ENCODE results near the gene PRDM16.

The PRDM16 gene

GRCh38 chr1:3070644-3071564 is 1.9 kb downstream of the PRDM16 start:
- DNase-seq: no peak

DNA sequence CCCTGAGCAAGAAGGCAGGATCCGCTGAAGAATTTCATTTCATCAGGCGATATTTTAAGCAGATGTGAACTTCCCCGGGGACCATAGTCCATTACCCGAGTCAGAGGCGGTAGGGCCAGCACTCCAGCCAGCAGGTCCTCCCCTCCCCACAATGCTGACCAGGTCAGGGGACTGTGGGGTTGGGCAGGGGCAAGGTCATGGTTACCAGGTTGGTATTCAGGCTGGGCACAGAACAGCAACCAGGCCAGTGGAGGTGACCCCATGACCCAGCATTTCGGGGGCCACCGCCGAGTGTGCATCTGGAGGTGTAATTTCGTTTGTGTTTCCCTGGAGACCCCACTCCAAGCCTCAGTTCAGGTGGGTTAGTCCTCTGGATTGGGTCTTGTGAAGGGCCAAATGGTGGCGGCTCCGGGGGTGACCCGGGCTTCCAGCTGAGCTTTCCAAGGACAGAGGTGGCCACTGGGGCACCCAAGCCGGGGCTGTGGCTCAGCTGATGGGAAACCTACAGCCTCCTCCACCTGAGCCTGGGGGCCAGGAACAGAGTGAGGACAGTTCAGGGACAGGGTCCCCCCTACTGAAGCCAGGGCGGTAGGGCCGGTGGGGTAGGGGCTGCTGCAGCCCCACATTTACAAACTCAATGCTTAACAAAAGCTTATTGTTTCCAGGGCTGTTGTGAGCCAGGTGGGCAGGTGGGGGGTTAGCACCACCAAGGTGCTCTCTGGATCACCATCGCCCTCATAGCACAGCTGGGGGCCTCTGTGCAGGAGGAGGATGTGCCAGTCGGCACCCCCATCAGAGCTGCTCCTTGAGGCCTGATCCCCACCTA is 2.8 kb downstream of the PRDM16 start:
- no peak for DNase-seq

DNA sequence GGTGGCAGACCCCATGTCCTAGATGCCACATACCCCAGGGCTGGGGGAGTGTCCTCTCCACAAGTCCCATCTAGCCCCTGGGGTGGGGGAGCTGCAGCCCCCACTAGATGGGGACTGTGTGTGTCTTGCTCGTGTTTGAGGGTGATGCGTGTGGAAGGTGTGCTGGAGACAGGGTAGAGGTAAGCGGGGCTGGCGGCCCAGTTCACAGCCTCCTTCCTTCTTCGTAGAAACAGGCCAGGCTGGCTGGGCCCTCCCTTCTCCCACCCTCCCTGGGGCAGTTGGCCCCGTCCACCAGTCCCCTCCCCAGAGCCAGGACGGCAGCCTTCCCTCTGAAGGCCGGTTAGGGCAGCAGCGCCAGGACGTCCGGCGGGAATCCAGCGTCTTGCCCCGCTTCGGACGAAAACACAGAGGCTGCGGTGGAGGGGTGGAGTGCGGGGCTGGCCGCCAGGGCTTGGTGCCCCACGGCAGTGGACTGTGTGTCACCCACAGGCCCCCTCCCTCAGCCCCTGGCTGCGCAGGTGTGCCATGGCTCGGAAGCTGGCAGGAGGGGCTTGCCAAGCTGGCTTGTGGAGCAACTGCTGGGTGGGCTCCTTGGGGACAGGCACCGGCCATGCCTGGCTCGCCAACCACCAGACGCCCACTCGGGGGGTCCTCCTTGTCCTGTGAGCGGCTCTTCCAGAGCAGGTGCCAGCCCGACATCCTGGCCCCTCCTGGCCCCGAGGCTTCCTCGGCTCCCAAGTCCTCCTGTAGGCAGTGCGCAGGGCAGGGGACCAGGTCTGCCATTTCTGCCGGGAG is 3.6 kb downstream of the PRDM16 start:
- DNase-seq: no peak

- no peak for DNase-seq
Observed at GRCh38 chr1:3073186-3073488, 4.1 kb downstream of the PRDM16 start.

DNA sequence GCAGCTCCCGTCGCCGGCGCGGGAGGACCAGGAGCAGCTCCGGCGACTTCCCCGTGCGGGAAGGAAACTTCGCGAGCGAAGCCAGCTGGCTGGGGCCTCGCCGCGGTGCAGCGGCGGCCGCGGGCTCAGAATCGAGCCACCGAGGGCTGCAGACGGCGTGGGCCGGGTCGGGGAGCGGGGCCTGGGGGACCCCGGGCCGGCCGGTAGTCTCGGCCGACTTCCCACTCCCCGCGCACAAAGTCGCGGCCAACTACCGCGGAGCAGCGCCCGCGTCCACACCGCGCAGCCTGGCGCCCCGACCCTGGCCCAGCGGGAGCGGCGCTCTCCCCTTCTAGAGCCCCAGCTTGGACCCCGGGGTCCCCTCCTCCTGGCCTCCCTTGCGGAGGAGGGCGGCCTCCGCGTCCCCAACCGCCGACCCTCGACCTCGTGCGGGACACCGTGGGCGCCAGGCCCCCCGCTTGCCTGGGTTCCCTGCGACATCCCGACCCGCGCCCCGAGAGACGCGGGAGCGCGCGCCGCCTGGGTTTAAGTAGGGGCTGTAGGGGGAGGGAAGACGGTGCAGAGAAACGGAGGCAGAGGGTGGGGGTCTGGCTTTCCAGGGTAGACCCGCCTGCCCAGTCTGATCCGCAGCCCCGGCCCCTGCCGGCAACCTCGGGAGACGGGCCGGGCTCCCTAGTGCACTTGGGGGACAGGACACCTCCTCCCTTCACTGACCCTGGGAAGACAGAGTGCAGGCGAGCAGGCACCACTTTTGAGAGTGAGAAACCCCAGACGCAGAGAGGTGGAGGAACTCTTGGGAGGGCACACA is 4.7 kb downstream of the PRDM16 start:
- DNase-seq: no peak

DNA sequence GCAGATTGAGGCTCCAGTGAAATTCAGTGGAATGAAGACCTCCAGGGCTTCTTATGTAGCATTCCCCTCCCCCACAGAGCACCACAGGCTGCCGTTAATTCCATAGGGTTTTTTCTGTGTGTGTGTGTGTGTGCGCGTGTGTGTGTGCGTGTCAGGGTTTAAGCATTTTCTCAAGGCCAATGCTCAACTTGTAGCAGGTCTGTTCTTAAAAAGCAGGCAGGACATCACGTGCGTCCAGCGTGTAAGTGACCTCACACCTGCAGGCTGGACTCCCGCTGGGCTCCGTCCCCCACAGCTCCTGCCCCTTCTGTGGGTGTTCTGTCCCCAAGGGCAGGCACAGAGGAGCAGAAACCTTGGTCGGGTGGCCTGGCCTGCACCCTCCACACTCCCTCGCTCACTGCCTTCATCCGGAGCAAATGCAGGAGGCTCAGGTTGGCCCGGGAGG is 5.3 kb downstream of the PRDM16 start:
- no peak for DNase-seq

DNA sequence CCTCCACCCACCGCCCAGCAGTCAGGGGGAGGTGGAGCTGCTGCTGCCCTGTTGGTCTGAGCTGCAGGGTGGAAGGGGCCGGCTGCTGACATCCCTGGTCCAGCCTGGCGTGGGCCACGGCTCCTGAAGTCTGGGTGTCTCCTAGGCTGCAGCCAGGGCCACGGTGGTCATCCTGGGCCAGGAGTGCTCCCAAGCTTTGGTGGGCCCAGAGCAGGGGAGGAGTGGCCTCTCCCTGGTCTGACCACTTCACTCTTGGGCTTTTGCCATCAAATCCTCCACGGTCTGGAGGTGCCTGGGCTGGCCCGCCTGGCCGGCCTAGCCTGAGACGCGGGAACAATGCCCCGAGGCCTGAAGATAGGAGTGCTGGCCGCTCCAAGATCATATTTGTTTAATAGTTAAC is 5.8 kb downstream of the PRDM16 start:
- no peak for DNase-seq

DNA sequence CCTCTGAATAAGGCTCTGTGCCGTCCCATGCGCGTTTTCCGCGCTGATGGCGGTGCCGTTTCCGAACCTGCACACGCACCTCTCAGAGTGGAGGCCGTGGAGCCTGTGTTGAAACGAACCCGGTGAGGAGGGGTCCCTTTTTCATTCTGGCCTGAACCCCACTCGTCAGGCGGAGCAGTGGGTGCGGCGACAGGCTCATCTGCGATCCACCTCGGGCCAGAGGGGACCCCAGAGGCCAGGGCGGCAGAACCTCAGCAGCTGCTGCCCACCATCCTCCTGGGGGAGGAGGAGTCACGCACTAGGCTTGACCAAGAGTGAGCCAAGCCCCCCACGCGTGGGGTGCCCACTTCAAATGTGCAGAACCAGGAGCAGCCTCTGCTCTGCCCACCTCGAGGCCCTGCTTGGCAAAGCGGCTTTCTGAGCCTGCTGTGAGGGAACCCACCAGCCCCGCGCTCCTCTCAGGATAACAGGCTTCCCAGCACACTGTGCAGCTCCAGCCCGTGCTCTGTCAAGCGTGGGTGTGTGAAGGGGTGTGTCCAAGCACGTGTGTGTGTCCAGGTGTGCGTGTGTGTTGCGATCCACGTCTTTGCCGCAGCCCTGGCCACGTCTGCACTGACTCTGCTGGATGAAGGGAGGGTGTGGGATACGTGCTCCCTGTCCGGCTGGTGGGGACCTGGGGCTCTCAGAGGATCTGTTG is 6.8 kb downstream of the PRDM16 start:
- DNase-seq: no peak

- DNase-seq: no peak
Observed at GRCh38 chr1:3076363-3076740, 7.3 kb downstream of the PRDM16 start.

- no peak for DNase-seq
Observed at GRCh38 chr1:3077081-3077480, 8.1 kb downstream of the PRDM16 start.

DNA sequence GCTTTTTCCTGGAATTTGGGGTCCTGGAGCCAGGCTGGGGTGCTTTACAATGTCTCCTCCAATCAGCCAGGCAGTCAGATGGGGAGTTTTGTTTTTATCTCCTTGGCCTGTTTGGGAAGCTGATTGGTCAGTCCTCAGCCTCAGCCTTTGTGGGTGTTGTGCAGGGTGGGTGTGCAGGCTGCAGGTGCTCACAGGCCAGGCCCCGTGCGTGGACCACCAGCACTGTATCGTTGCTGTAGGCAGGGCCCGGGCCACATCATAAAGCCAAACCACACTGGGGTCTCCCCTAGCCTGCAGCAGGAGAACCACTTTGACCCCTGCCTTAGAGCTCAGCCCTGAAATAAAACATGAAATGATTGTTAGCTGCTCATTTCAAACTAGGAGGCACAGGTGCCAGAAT is 8.6 kb downstream of the PRDM16 start:
- DNase-seq: no peak

- DNase-seq: no peak
Observed at GRCh38 chr1:3078430-3078861, 9.4 kb downstream of the PRDM16 start.

- DNase-seq: no peak
Observed at GRCh38 chr1:3078871-3079270, 9.9 kb downstream of the PRDM16 start.

DNA sequence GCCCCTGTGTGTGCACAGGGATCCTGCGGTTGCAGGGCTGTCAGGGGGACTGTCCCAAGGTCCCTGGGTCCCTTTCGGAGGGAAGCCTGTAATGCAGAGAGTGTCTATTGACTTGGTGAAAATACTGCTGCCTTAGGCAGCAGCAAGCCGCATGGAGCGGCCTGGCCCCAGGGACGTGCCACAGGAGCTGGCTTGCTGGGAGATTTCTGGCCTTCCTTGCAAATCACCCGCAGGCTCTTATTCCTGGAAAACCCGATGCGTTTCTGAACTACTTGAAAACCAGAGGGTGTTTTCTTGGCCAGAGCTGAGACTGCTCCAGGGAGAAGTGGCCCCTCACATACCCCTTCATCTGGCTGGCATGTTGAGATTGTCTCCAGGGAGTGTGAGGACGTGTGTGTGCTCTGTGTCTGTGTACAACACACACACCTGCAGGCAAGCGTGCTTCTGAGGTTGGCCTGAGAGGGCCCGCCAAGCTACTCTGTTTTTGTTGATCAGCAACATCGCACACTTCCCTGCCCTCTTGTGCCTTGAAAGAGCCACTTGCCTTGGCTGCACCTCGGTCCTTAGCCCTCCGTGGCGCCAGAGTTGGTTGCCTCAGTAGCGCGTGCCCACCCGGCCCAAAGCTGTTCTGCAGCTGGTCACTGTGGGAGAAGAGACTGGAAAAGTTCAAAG is 10.5 kb downstream of the PRDM16 start:
- no peak for DNase-seq

GRCh38 chr1:3080053-3080955 is 11.3 kb downstream of the PRDM16 start:
- DNase-seq: no peak

- DNase-seq: no peak
Observed at GRCh38 chr1:3081171-3081683, 12.2 kb downstream of the PRDM16 start.

- DNase-seq: no peak
Observed at GRCh38 chr1:3082051-3082450, 13.0 kb downstream of the PRDM16 start.

- DNase-seq: no peak
Observed at GRCh38 chr1:3082571-3083516, 13.8 kb downstream of the PRDM16 start.

GRCh38 chr1:3084154-3084553 is 15.2 kb downstream of the PRDM16 start:
- DNase-seq: no peak

Data from CD4-positive, alpha-beta T cell treated with Interleukin-12 subunit alpha and Interleukin-12 subunit beta, for 1 hour (primary cell).